Lower lobe of right lung (tissue), 2 donors: Measurements from ENCODE around the gene TMCO1. TPM values are rescaled to one million over a fixed set of nuclear protein-coding genes. Genes with fewer than 3 reads are reported as not detected.
"Not testable (repeated sequence)": the region's sequence is repeated elsewhere in the genome, so short reads cannot be mapped to it uniquely, and the experiment has no call there.

Experiments used
- ATAC-seq, 2 donors: fragments of 200-7000 bp; cut with Tn5 transposase; one replicate each; pipeline ENCODE4 v1.9.1; 2020 to 2022; ENCODE audit warnings: mild to moderate bottlenecking in 2 of 2, moderate library complexity in 2 of 2
- DNase-seq: peaks from one replicate; pipeline ENCODE4 v3.0.0-alpha.2; 2020
- H3K27ac ChIP-seq: fragments of 200-600 bp; one replicate; pipeline ENCODE4 v1.8.0; 2022
- H3K27me3 ChIP-seq: fragments of 200-600 bp; one replicate; pipeline ENCODE4 v1.8.0; 2022; ENCODE audit warnings: low read depth
- H3K36me3 ChIP-seq: fragments of 200-600 bp; one replicate; pipeline ENCODE4 v1.8.0; 2022; ENCODE audit warnings: mild to moderate bottlenecking
- H3K4me1 ChIP-seq: fragments of 200-600 bp; one replicate; pipeline ENCODE4 v1.8.0; 2022
- H3K4me3 ChIP-seq: fragments of 200-600 bp; one replicate; pipeline ENCODE4 v1.8.0; 2022; ENCODE audit warnings: mild to moderate bottlenecking
- H3K9me3 ChIP-seq: fragments of 200-600 bp; one replicate; pipeline ENCODE4 v1.8.0; 2022
- intact Hi-C: fragments of 100-400 bp; cut with DNase I; formaldehyde crosslinking; loops from one replicate; pipeline ENCODE4 v1.11.0; 2022
- total RNA-seq: library from RNA; stranded (reverse); fragmentation: NEBNext Ultra II Directional; extraction: Animal tissue kit (Norgen Biotek cat#: 25700); gene quantifications from one replicate; pipeline ENCODE4 v1.2.1, GENCODE V29; 2021
- TF ChIP-seq, protein P1 (sequence below): fragments of 200-600 bp; IDR thresholded peaks from one replicate; pipeline ENCODE4 v1.8.0; 2022; ENCODE audit warnings: antibody characterized with exemption, mild to moderate bottlenecking
- donor health status: DM: no; HTN: yes; CAD: no; lungs with severe emphysema.

TMCO1 gene
- total RNA-seq, 1 donor from 2014 or later: 76.3 TPM

DNA sequence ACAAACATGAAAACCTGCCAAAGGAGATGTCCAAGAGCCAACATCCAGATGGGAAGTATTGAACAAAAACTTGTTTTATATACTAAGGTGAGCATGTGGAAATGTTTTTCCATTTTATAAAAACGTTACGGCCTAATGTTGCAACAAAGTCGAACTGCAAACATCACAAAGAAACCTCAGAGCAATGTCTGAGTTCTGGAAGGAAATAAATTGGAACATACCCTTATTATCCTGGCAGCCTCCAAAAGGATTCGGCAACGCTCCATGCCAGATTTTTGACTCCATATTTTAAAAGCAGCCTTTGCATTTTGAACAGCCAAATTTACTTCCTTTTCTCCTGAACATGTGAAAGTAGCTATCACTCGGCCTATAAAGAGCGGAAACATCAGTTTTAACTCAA is 73.6 kb downstream of the TMCO1 start:
- H3K4me3 ChIP-seq: no peak overlapping the region
- H3K4me1 ChIP-seq: peaks cover 21% of the 10 kb centered on the region
- no peaks in the 10 kb centered on the region for H3K9me3 ChIP-seq
- no peak overlapping the region for H3K27ac ChIP-seq
- ATAC-seq (no peak), DNase-seq (no peak)
- TF ChIP-seq, protein P1, sequence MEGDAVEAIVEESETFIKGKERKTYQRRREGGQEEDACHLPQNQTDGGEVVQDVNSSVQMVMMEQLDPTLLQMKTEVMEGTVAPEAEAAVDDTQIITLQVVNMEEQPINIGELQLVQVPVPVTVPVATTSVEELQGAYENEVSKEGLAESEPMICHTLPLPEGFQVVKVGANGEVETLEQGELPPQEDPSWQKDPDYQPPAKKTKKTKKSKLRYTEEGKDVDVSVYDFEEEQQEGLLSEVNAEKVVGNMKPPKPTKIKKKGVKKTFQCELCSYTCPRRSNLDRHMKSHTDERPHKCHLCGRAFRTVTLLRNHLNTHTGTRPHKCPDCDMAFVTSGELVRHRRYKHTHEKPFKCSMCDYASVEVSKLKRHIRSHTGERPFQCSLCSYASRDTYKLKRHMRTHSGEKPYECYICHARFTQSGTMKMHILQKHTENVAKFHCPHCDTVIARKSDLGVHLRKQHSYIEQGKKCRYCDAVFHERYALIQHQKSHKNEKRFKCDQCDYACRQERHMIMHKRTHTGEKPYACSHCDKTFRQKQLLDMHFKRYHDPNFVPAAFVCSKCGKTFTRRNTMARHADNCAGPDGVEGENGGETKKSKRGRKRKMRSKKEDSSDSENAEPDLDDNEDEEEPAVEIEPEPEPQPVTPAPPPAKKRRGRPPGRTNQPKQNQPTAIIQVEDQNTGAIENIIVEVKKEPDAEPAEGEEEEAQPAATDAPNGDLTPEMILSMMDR: no peak
- intact Hi-C loops: no loop called here
- no peaks in the 10 kb centered on the region for H3K27me3 ChIP-seq
- peaks cover 12% of the 10 kb centered on the region for H3K36me3 ChIP-seq

DNA sequence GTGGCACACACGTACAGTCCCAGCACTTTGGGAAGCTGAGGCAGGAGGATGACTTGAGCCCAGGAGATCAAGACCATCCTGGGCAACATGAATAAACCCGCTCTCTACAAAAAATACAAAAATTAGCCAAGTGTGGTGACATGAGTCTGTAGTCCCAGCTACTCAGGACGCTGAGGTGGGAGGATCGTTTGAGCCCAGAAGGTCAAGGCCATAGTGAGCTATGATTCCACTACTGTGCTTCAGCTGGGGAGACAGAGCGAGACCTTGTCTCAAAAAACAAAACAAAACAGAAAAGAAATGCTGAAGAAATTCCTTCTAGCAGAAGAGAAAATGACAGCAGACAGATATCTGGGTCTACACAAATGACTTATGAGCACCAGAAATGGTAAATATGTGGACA is 80.6 kb downstream of the TMCO1 start:
- Histone ChIP-seq H3K27ac (no peak overlapping the region), H3K4me3 (no peak overlapping the region), H3K36me3 (peaks cover 12% of the 10 kb centered on the region), H3K27me3 (no peaks in the 10 kb centered on the region), H3K4me1 (peaks cover 6% of the 10 kb centered on the region), H3K9me3 (no peaks in the 10 kb centered on the region)
- intact Hi-C loops: no loop called here
- ATAC-seq (no peak), DNase-seq (no peak)
- TF ChIP-seq, protein P1: no peak

DNA sequence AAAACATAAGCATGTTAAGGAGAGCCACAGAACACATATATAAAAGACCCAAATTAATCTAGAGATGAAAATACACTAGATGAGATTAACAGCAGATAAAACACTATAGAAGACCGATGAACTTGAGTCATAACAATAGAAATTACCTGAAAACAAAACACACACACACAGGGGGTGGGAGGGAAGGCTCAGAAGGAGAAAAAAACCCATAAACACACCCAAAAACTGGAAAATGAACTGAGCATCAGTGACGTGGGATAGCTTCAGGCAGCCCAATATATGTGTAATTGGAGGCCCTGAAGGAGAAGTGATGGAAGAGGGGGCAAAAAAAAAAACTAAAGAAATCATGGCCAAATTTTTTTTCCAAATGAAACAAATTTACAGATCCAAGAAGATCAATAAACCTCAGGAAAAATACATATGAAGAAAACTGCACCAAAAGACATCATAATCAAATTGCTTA is 81.7 kb downstream of the TMCO1 start:
- Histone ChIP-seq H3K27me3 (no peaks in the 10 kb centered on the region), H3K36me3 (peaks cover 23% of the 10 kb centered on the region), H3K4me3 (no peak overlapping the region), H3K9me3 (no peaks in the 10 kb centered on the region), H3K27ac (no peak overlapping the region), H3K4me1 (peaks cover 6% of the 10 kb centered on the region)
- intact Hi-C loops: no loop called here
- DNase-seq: no peak
- TF ChIP-seq, protein P1: no peak
- no peak for ATAC-seq

DNA sequence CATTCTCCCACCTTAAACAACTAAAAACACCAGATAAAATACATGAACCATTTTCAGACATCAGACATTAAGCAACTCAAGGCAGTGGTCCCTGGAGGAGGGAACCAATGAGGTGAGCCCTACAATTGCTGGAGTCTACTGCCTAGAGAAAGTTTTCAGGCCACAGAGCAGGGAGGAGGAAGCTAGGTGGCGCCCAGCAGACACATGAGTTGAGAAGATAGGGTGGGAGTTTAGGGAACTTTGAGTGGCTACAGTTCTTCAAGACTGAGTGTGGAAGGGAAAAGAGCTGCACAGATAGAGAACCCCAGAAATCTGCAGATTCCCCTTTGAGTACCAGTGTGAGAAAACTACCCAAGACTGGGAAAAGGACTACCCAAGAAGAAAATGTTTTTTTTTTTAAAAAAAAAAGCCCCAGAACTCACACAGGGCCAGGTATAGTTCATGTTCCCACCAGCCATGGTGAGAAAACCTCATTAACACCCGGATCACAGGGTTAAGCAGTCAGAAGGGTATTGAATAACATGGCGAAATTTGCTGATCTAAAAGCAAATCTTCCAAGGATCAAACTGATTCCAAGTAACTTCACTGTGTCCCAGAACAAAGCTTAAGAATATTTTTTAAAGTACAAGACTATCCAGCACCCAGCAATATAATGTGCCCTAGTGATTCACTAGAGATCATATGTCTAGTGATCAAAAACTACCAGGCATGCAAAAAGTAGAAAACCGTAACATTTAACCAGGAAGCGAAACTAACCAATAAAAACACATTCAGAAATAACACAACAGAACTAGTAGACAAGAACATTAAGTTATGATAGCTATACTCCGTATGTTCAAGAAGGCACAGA is 82.3 kb downstream of the TMCO1 start:
- no peaks in the 10 kb centered on the region for H3K9me3 ChIP-seq

DNA sequence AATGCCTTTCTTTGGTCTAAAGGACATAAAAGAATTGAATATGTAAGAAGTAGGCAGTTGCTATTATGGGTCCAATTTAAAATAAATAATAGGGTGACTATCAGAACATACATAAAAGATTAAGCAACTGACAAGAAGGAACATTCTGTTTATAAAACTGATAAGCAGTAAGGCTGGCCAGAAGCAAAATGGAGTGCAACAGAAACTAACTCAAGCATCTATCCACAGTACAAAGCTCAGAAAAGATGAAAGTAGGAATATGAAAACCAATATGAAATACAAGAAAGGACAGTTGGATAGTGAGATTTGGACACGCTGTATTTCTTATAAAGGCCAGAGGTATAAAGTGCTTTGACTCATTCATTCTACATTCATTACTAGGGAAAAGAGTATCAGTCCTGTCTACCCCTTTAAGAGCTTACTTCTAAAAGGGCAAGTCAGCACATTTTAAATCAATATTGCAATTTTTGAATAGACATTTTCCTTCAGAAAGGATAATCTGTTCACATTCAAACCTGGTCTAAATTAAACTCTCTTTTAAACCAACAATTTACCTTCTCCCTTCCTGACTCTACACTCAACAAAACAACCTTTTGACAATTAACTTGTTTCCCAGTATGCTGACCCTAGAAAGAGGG is 84.7 kb downstream of the TMCO1 start:
- DNase-seq (no peak), ATAC-seq (no peak)
- peaks cover 41% of the 10 kb centered on the region for H3K36me3 ChIP-seq
- H3K9me3 ChIP-seq: no peaks in the 10 kb centered on the region
- no peak overlapping the region for H3K4me3 ChIP-seq
- H3K27ac ChIP-seq: no peak overlapping the region
- H3K4me1 ChIP-seq: peaks cover 6% of the 10 kb centered on the region
- H3K27me3 ChIP-seq: no peaks in the 10 kb centered on the region
- TF ChIP-seq, protein P1: no peak
- intact Hi-C loops: no loop called here

More for the DNA sequence above, 82.3 kb downstream of the TMCO1 start:
- Histone ChIP-seq H3K4me1 (peaks cover 6% of the 10 kb centered on the region), H3K36me3 (peaks cover 29% of the 10 kb centered on the region), H3K27me3 (no peaks in the 10 kb centered on the region), H3K4me3 (no peak overlapping the region), H3K27ac (no peak overlapping the region)
- ATAC-seq: no peak
- DNase-seq: no peak
- TF ChIP-seq, protein P1: no peak
- intact Hi-C loops: no loop called here

DNA sequence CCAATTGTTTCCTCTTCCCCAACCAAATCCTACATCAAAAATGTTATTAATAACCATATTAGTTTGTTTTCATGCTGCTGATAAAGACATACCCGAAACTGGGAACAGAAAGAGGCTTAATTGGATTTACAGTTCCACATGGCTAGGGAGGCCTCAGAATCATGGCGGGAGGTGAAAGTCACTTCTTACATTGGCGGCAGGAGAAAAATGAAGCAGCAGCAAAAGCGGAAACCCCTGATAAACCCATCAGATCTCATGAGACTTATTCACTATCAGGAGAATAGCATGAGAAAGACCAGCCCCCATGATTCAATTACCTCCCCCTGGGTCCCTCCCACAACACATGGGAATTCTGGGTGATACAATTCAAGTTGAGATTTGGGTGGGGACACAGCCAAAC is 87.9 kb downstream of the TMCO1 start:
- H3K4me3 ChIP-seq, H3K9me3 ChIP-seq, H3K27me3 ChIP-seq, H3K4me1 ChIP-seq, DNase-seq, H3K27ac ChIP-seq, ATAC-seq, intact Hi-C loops: not testable (repeated sequence)
- H3K36me3 ChIP-seq: peaks cover 71% of the 10 kb centered on the region
